Neural progenitor cell (in vitro differentiated cells): ENCODE data around the gene COG3. TPM values are rescaled to one million over a fixed set of nuclear protein-coding genes. Genes with fewer than 3 reads are reported as not detected.

ENCODE experiments used
- DNase-seq: peaks from one replicate; pipeline ENCODE4 v3.0.0-alpha.2; 2016; ENCODE audit warnings: low spot score
- H2AFZ ChIP-seq: fragments of 200-600 bp; sonication (generic); replicated peaks from 2 replicates; pipeline ENCODE4 v1.6.1; 2016; ENCODE audit warnings: antibody characterized with exemption
- H3F3A ChIP-seq: fragments of 200-600 bp; sonication (generic); 2 replicates; pipeline ENCODE4 v1.6.1; 2016; ENCODE audit warnings: antibody characterized with exemption, low read depth
- H3K27ac ChIP-seq: fragments of 200-600 bp; sonication (generic); 2 replicates; pipeline ENCODE4 v1.5.1; 2016; ENCODE audit warnings: mild to moderate bottlenecking
- H3K27me3 ChIP-seq: fragments of 200-600 bp; sonication (generic); 2 replicates; pipeline ENCODE4 v1.6.1; 2016; ENCODE audit warnings: mild to moderate bottlenecking, moderate library complexity
- H3K36me3 ChIP-seq: fragments of 200-600 bp; sonication (generic); 2 replicates; pipeline ENCODE4 v1.5.1; 2016
- H3K4me1 ChIP-seq: fragments of 200-600 bp; sonication (generic); 2 replicates; pipeline ENCODE4 v1.6.1; 2016; ENCODE audit warnings: mixed run types
- H3K4me2 ChIP-seq: fragments of 200-600 bp; sonication (generic); 2 replicates; pipeline ENCODE4 v1.6.1; 2016
- H3K4me3 ChIP-seq: fragments of 200-600 bp; sonication (generic); 2 replicates; pipeline ENCODE4 v1.5.1; 2016
- H3K79me2 ChIP-seq: fragments of 200-600 bp; sonication (generic); 2 replicates; pipeline ENCODE4 v1.6.1; 2016; ENCODE audit warnings: low read depth
- H3K9ac ChIP-seq: fragments of 200-600 bp; sonication (generic); 2 replicates; pipeline ENCODE4 v1.6.1; 2016
- H3K9me3 ChIP-seq: fragments of 200-600 bp; sonication (generic); 2 replicates; pipeline ENCODE4 v1.5.1; 2016; ENCODE audit warnings: low read depth
- H4K20me1 ChIP-seq: fragments of 200-600 bp; sonication (generic); 2 replicates; pipeline ENCODE4 v1.6.1; 2016; ENCODE audit warnings: low read depth
- H3K27ac Mint-ChIP-seq: 3 replicates; pipeline ENCODE4 v1.8.0; 2021; ENCODE audit warnings: mixed read lengths
- H3K27me3 Mint-ChIP-seq: 2 replicates; pipeline ENCODE4 v1.8.0; 2022; ENCODE audit warnings: low read depth, mild to moderate bottlenecking, inconsistent platforms, moderate library complexity, mixed read lengths; ENCODE audit not compliant: insufficient read depth
- H3K36me3 Mint-ChIP-seq: 3 replicates; pipeline ENCODE4 v1.8.0; 2021; ENCODE audit warnings: mixed read lengths
- H3K4me1 Mint-ChIP-seq: 3 replicates; pipeline ENCODE4 v1.8.0; 2021; ENCODE audit warnings: mixed read lengths
- H3K4me3 Mint-ChIP-seq: 3 replicates; pipeline ENCODE4 v1.8.0; 2021; ENCODE audit warnings: mild to moderate bottlenecking, moderate library complexity, mixed read lengths
- H3K9me3 Mint-ChIP-seq: 3 replicates; pipeline ENCODE4 v1.8.0; 2020; ENCODE audit warnings: mixed read lengths
- EZH2 ChIP-seq: fragments of 200-600 bp; sonication (generic); IDR thresholded peaks from 2 replicates; pipeline ENCODE4 v1.6.1; 2017; ENCODE audit warnings: antibody characterized with exemption, mild to moderate bottlenecking, moderate library complexity
- EZH2phosphoT487 ChIP-seq: fragments of 200-600 bp; sonication (generic); IDR thresholded peaks from 2 replicates; pipeline ENCODE4 v1.6.1; 2017; ENCODE audit warnings: antibody characterized with exemption
- total RNA-seq: library from RNA; depleted of rRNA; stranded (reverse); fragments of >200 nt; gene quantifications from 2 replicates; pipeline ENCODE4 v1.2.3, GENCODE V29; 2015; ENCODE audit warnings: low replicate concordance
- TF ChIP-seq, protein P1 (sequence below): fragments of 200-600 bp; sonication (generic); IDR thresholded peaks from 2 replicates; pipeline ENCODE4 v1.5.1; 2017; ENCODE audit warnings: antibody characterized with exemption, mild to moderate bottlenecking

Gene COG3
- total RNA-seq, 1 donor from 2014 or later, result 36.0 TPM

DNA sequence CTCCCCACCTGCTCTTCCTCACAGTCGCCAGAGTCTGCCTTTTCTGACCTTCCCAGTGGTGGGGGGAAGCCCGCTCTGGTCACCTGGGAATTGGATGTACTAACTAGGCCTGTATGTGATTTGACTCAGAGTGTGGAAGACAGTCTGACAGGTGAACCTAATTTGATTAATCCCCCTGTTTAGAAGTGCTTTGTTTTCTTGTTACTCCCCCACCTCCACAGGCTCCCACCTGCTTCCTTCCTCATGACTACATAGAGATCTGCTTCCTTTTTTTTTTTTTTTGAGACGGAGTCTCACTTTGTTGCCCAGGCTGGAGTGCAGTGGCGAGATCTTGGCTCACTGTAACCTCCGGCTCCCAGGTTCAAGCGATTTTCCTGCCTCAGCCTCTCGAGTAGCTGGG is 44.0 kb downstream of the COG3 start:
- Histone ChIP-seq H3K36me3 (peaks cover 4% of the 10 kb centered on the region), H4K20me1 (peaks cover 14% of the 10 kb centered on the region), H3K27ac (no peak overlapping the region), H3K4me3 (no peak overlapping the region), H3K27me3 (no peaks in the 10 kb centered on the region), H3K9me3 (no peaks in the 10 kb centered on the region), H3K4me1 (peaks cover 14% of the 10 kb centered on the region), H2AFZ (no peak overlapping the region), H3K79me2 (no peaks in the 10 kb centered on the region), H3K4me2 (no peak overlapping the region), H3K9ac (no peak overlapping the region), H3F3A (peaks cover 22% of the 10 kb centered on the region)
- TF ChIP-seq, protein P1, sequence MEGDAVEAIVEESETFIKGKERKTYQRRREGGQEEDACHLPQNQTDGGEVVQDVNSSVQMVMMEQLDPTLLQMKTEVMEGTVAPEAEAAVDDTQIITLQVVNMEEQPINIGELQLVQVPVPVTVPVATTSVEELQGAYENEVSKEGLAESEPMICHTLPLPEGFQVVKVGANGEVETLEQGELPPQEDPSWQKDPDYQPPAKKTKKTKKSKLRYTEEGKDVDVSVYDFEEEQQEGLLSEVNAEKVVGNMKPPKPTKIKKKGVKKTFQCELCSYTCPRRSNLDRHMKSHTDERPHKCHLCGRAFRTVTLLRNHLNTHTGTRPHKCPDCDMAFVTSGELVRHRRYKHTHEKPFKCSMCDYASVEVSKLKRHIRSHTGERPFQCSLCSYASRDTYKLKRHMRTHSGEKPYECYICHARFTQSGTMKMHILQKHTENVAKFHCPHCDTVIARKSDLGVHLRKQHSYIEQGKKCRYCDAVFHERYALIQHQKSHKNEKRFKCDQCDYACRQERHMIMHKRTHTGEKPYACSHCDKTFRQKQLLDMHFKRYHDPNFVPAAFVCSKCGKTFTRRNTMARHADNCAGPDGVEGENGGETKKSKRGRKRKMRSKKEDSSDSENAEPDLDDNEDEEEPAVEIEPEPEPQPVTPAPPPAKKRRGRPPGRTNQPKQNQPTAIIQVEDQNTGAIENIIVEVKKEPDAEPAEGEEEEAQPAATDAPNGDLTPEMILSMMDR, result no peak
- TF ChIP-seq EZH2 (no peak), EZH2phosphoT487 (no peak)
- Mint-ChIP-seq H3K4me1 (peaks cover 11% of the 10 kb centered on the region), H3K27ac (no peak overlapping the region), H3K36me3 (peaks cover 30% of the 10 kb centered on the region), H3K4me3 (no peak overlapping the region), H3K27me3 (no peaks in the 10 kb centered on the region), H3K9me3 (no peaks in the 10 kb centered on the region)
- no peak for DNase-seq

GRCh38 chr13:45510672-45511071 is 45.9 kb downstream of the COG3 start:
- no peaks in the 10 kb centered on the region for H3K9me3 ChIP-seq
- peaks cover 11% of the 10 kb centered on the region for H3K4me1 Mint-ChIP-seq
- no peak overlapping the region for H2AFZ ChIP-seq
- peak overlapping the region; percentile 53 for H3K27ac ChIP-seq
- DNase-seq, result peak; percentile 75
- H3K4me1 ChIP-seq, result peaks cover 14% of the 10 kb centered on the region
- no peaks in the 10 kb centered on the region for H3K9me3 Mint-ChIP-seq
- no peak for TF ChIP-seq EZH2
- TF ChIP-seq EZH2phosphoT487, result no peak
- TF ChIP-seq, protein P1, result no peak
- no peak overlapping the region for H3K4me3 ChIP-seq
- H3F3A ChIP-seq, result peaks cover 22% of the 10 kb centered on the region
- peaks cover 14% of the 10 kb centered on the region for H4K20me1 ChIP-seq
- peak overlapping the region; percentile 15 for H3K4me2 ChIP-seq
- no peak overlapping the region for H3K4me3 Mint-ChIP-seq
- no peak overlapping the region for H3K9ac ChIP-seq
- no peaks in the 10 kb centered on the region for H3K27me3 Mint-ChIP-seq
- H3K27me3 ChIP-seq, result no peaks in the 10 kb centered on the region
- peaks cover 24% of the 10 kb centered on the region for H3K36me3 Mint-ChIP-seq
- H3K27ac Mint-ChIP-seq, result peak overlapping the region; percentile 26
- peaks cover 12% of the 10 kb centered on the region for H3K36me3 ChIP-seq
- H3K79me2 ChIP-seq, result no peaks in the 10 kb centered on the region

- no peaks in the 10 kb centered on the region for H3K79me2 ChIP-seq
- H3K4me1 Mint-ChIP-seq, result peaks cover 11% of the 10 kb centered on the region
- H3K4me1 ChIP-seq, result peaks cover 14% of the 10 kb centered on the region
- H3K4me3 Mint-ChIP-seq, result no peak overlapping the region
- no peak overlapping the region for H2AFZ ChIP-seq
- peaks cover 14% of the 10 kb centered on the region for H4K20me1 ChIP-seq
- H3K27ac Mint-ChIP-seq, result no peak overlapping the region
- no peak overlapping the region for H3K4me2 ChIP-seq
- peak overlapping the region; percentile 53 for H3K27ac ChIP-seq
- no peaks in the 10 kb centered on the region for H3K9me3 Mint-ChIP-seq
- no peak overlapping the region for H3K4me3 ChIP-seq
- DNase-seq, result peak; percentile 80
- H3K9ac ChIP-seq, result no peak overlapping the region
- peaks cover 16% of the 10 kb centered on the region for H3K36me3 ChIP-seq
- H3K36me3 Mint-ChIP-seq, result peaks cover 23% of the 10 kb centered on the region
- H3F3A ChIP-seq, result peaks cover 22% of the 10 kb centered on the region
- no peaks in the 10 kb centered on the region for H3K9me3 ChIP-seq
- no peaks in the 10 kb centered on the region for H3K27me3 Mint-ChIP-seq
- H3K27me3 ChIP-seq, result no peaks in the 10 kb centered on the region
- TF ChIP-seq EZH2, result no peak
- TF ChIP-seq, protein P1, result peak; percentile 91
These were observed 46.8 kb downstream of the COG3 start for GRCh38 chr13:45511310-45512097.
